Measurements from ENCODE around the gene DAND5. TPM values are rescaled to one million over a fixed set of nuclear protein-coding genes. Genes with fewer than 3 reads are reported as not detected.
A peak's percentile ranks its signal among the peaks of the same experiment; 100 is the strongest.

The DAND5 gene
- total and polyA plus RNA-seq, 9 of the 15 experiments (the other 6 are each of a cell fraction or from before 2014, with no cell fraction given): 0.22 to 0.83 (median 0.60) TPM

DNA sequence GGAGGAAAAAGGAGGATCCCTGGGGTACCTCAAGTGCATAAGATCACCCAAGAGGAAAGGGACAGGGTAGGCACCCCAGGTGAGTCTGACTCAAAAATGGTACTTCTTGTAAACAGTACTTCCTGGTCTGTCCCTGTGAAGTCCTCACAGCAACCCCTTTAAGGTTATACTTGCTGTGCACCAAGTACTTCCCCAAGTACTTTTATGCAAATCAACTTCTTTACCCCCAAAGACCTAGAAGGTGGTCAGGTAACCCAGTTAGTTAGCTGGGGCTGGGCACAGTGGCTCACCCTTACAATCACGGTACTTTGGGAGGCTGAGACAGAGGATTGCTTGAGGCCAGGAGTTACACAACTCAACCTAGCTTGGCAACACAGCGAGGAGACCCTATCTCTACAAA is 28.5 kb upstream of the DAND5 start (continued):
- TF ChIP-seq POLR2AphosphoS5 (IDR thresholded peaks at IDR 0.05; ENCODE audit: control insufficient read depth, insufficient read depth, low read depth, low read length) (peak; percentile 41; the same call in 1 of the 2 replicates), RBFOX2 (IDR thresholded peaks at IDR 0.05; ENCODE audit: low read depth, low read length) (peak; percentile 10; the same call in 1 of the 2 replicates), ZBED1 (IDR thresholded peaks at IDR 0.05) (peak; percentile 54; the same call in 1 of the 2 replicates), CHCHD3 (CRISPR knock-in tag; IDR thresholded peaks at IDR 0.05) (no peak), RBM39 (optimal IDR thresholded peaks at IDR 0.05; ENCODE audit: low read depth, low read length) (no peak)

DNA sequence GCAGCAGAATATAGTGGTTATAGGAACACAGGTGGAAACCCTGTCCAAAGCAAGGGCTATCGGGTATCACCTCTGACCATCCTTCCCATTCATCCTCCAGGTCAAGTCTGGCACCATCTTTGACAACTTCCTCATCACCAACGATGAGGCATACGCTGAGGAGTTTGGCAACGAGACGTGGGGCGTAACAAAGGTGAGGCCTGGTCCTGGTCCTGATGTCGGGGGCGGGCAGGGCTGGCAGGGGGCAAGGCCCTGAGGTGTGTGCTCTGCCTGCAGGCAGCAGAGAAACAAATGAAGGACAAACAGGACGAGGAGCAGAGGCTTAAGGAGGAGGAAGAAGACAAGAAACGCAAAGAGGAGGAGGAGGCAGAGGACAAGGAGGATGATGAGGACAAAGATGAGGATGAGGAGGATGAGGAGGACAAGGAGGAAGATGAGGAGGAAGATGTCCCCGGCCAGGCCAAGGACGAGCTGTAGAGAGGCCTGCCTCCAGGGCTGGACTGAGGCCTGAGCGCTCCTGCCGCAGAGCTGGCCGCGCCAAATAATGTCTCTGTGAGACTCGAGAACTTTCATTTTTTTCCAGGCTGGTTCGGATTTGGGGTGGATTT is 25.8 kb upstream of the DAND5 start:
- ChIA-PET POLR2A (interaction anchor here (0.6 to 0.8 kb wide), 2 partner anchors 34 to 58 kb away, joined by 3 read pairs; no protein-coding TSS in a partner anchor), CTCF (ENCODE audit: low intra/inter-chr PET ratio) (no interaction called here)
- in situ Hi-C loops (cut with MboI) (no loop called here), intact Hi-C loops (cut with micrococcal nuclease) (no loop called here)
- peaks cover 13% of the 10 kb centered on the region for H3K9me1 ChIP-seq (ENCODE audit: control insufficient read depth, insufficient read depth, low read length)
- no TSS peak for BruUV-seq (replicated peaks)
- peak in 1 of 4 experiments; percentile 8 for DNase-seq (ENCODE audit: extremely low read depth in 1 of 4, low spot score in 3 of 4)
- ATAC-seq: no peak
- no peaks in the 10 kb centered on the region for H3K27me3 ChIP-seq (ENCODE audit: control insufficient read depth in 2 of 2, insufficient read depth in 2 of 2, low read length in 2 of 2)
- peaks cover 68% of the 10 kb centered on the region for H3K79me2 ChIP-seq (ENCODE audit: control insufficient read depth, insufficient read depth, low read length)
- H3K4me2 ChIP-seq (ENCODE audit: insufficient read depth, low read length): peak overlapping the region; percentile 32; the same call in 1 of the 2 replicates
- no peak for FAIRE-seq
- peaks cover 30% of the 10 kb centered on the region for H4K20me1 ChIP-seq (replicated peaks; ENCODE audit: control insufficient read depth, insufficient read depth, low read length)
- peak overlapping the region in 1 of 2 experiments; percentile 82; a peak in 1 of 4 replicates for H3K9ac ChIP-seq (ENCODE audit: insufficient read depth in 1 of 2, low read depth in 2 of 2, low read length in 2 of 2)
- peaks cover 26 to 39% of the 10 kb centered on the region in 2 experiments for H3K4me1 ChIP-seq (replicated peaks in 1 of 2; ENCODE audit: control insufficient read depth in 2 of 2, insufficient read depth in 2 of 2, low read length in 2 of 2)
- WGBS (ENCODE audit: insufficient coverage, low coverage, missing lambda C conversion rate): 82% methylated on average over 12 of the region's 18 CpGs
- no peak overlapping the region for H2AFZ ChIP-seq (ENCODE audit: low read depth, low read length)
- H3K4me3 ChIP-seq: no peak overlapping the region
- peaks cover 76% of the 10 kb centered on the region for H3K36me3 ChIP-seq (ENCODE audit: control insufficient read depth, insufficient read depth, low read length)
- H3K27ac ChIP-seq (ENCODE audit: extremely low read depth, low read depth, low read length): no peak overlapping the region; the same call in 2 of the 3 replicates
- H3K9me3 ChIP-seq (replicated peaks; ENCODE audit: control insufficient read depth, insufficient read depth, low read depth, low read length): no peaks in the 10 kb centered on the region
- TF ChIP-seq ZFX (CRISPR knock-in tag; IDR thresholded peaks at IDR 0.05): 0 out of 2 replicates have a peak, but pooled peaks have one; percentile 33
- peak; percentile 75 for TF ChIP-seq POLR2B (IDR thresholded peaks at IDR 0.05; ENCODE audit: low read depth, partially characterized antibody)
- no peak for TF ChIP-seq STAT5A (IDR thresholded peaks at IDR 0.05; ENCODE audit: borderline replicate concordance, low read length)
- TF ChIP-seq, protein P1, sequence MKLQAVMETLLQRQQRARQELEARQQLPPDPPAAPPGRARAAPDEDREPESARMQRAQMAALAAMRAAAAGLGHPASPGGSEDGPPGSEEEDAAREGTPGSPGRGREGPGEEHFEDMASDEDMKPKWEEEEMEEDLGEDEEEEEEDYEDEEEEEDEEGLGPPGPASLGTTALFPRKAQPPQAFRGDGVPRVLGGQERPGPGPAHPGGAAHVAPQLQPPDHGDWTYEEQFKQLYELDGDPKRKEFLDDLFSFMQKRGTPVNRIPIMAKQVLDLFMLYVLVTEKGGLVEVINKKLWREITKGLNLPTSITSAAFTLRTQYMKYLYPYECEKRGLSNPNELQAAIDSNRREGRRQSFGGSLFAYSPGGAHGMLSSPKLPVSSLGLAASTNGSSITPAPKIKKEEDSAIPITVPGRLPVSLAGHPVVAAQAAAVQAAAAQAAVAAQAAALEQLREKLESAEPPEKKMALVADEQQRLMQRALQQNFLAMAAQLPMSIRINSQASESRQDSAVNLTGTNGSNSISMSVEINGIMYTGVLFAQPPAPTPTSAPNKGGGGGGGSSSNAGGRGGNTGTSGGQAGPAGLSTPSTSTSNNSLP (IDR thresholded peaks at IDR 0.05; ENCODE audit: borderline replicate concordance, low read depth, low read length): no peak
- TF ChIP-seq, protein P2, sequence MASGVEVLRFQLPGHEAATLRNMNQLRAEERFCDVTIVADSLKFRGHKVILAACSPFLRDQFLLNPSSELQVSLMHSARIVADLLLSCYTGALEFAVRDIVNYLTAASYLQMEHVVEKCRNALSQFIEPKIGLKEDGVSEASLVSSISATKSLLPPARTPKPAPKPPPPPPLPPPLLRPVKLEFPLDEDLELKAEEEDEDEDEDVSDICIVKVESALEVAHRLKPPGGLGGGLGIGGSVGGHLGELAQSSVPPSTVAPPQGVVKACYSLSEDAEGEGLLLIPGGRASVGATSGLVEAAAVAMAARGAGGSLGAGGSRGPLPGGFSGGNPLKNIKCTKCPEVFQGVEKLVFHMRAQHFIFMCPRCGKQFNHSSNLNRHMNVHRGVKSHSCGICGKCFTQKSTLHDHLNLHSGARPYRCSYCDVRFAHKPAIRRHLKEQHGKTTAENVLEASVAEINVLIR (CRISPR knock-in tag; IDR thresholded peaks at IDR 0.05): no peak
- no peak for TF ChIP-seq HIVEP1 (CRISPR knock-in tag; IDR thresholded peaks at IDR 0.05)
- no peak for TF ChIP-seq NCOA6 (IDR thresholded peaks at IDR 0.05)
- TF ChIP-seq, protein P3, sequence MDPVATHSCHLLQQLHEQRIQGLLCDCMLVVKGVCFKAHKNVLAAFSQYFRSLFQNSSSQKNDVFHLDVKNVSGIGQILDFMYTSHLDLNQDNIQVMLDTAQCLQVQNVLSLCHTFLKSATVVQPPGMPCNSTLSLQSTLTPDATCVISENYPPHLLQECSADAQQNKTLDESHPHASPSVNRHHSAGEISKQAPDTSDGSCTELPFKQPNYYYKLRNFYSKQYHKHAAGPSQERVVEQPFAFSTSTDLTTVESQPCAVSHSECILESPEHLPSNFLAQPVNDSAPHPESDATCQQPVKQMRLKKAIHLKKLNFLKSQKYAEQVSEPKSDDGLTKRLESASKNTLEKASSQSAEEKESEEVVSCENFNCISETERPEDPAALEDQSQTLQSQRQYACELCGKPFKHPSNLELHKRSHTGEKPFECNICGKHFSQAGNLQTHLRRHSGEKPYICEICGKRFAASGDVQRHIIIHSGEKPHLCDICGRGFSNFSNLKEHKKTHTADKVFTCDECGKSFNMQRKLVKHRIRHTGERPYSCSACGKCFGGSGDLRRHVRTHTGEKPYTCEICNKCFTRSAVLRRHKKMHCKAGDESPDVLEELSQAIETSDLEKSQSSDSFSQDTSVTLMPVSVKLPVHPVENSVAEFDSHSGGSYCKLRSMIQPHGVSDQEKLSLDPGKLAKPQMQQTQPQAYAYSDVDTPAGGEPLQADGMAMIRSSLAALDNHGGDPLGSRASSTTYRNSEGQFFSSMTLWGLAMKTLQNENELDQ (CRISPR knock-in tag; IDR thresholded peaks at IDR 0.05; ENCODE audit: borderline replicate concordance): no peak
- TF ChIP-seq FOXK2 (conservative IDR thresholded peaks at IDR 0.05 in 1 of 2, IDR thresholded peaks at IDR 0.05 in 1 of 2; ENCODE audit: low read depth in 2 of 2): no peak
- TF ChIP-seq, protein P4, sequence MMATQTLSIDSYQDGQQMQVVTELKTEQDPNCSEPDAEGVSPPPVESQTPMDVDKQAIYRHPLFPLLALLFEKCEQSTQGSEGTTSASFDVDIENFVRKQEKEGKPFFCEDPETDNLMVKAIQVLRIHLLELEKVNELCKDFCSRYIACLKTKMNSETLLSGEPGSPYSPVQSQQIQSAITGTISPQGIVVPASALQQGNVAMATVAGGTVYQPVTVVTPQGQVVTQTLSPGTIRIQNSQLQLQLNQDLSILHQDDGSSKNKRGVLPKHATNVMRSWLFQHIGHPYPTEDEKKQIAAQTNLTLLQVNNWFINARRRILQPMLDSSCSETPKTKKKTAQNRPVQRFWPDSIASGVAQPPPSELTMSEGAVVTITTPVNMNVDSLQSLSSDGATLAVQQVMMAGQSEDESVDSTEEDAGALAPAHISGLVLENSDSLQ (IDR thresholded peaks at IDR 0.05): no peak

Data from K562 (cell line).